GM12875 (cell line): ENCODE results near the gene SH2D2A.

ENCODE experiments used
- H3K4me3 ChIP-seq: one replicate; pipeline ENCODE4 v1.5.1; 2011; ENCODE audit warnings: low read depth, low read length, control low read depth
- TF ChIP-seq, protein P1 (sequence below): IDR thresholded peaks from 2 replicates; pipeline ENCODE4 v1.5.1; 2011; ENCODE audit warnings: low read depth, mild to moderate bottlenecking, control low read depth, inconsistent platforms, low read length, moderate library complexity, borderline replicate concordance; ENCODE audit not compliant: insufficient read depth

The SH2D2A gene

DNA sequence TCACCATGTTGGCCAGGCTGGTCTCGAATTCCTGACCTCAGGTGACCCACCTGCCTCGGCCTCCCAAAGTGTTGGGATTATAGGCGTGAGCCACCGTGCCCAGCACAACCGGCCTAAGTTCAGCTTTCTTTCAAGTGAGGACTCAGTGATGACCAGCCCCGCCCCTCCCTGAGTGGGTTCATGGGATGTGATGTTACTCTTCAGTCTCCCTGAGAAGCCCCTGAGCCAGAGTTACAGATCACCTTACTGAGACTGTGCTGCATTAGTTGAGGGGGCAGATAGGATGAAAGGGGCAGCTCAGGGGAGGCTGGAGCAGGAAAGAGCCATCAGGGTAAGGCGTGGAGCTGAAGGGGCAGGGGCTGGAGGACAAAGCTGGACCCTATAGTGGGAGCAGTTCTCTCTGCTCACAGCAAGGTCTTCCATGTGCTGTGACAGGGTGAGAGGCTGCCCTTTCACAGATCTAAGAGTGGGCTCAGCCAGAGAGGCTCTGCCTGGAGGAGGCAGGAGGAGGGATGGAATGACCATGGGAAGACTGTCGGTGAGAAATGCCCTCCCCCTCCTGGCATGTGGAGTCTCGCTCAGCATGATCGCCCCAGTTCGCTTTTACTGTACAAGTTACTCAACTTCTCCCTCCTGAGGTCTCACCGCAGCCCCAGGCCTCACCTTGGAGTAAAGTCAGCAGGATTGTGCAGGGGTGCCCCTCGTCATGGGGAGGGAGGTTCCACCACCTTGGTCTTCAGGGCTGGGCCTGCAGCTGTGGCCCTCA, 13.4 kb downstream of the SH2D2A start:
- H3K4me3 ChIP-seq = no peak overlapping the region
- TF ChIP-seq, protein P1, sequence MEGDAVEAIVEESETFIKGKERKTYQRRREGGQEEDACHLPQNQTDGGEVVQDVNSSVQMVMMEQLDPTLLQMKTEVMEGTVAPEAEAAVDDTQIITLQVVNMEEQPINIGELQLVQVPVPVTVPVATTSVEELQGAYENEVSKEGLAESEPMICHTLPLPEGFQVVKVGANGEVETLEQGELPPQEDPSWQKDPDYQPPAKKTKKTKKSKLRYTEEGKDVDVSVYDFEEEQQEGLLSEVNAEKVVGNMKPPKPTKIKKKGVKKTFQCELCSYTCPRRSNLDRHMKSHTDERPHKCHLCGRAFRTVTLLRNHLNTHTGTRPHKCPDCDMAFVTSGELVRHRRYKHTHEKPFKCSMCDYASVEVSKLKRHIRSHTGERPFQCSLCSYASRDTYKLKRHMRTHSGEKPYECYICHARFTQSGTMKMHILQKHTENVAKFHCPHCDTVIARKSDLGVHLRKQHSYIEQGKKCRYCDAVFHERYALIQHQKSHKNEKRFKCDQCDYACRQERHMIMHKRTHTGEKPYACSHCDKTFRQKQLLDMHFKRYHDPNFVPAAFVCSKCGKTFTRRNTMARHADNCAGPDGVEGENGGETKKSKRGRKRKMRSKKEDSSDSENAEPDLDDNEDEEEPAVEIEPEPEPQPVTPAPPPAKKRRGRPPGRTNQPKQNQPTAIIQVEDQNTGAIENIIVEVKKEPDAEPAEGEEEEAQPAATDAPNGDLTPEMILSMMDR = no peak

- TF ChIP-seq, protein P1 = no peak
- no peak overlapping the region for H3K4me3 ChIP-seq
These were observed 14.2 kb downstream of the SH2D2A start for GRCh38 chr1:156802421-156802935.

DNA sequence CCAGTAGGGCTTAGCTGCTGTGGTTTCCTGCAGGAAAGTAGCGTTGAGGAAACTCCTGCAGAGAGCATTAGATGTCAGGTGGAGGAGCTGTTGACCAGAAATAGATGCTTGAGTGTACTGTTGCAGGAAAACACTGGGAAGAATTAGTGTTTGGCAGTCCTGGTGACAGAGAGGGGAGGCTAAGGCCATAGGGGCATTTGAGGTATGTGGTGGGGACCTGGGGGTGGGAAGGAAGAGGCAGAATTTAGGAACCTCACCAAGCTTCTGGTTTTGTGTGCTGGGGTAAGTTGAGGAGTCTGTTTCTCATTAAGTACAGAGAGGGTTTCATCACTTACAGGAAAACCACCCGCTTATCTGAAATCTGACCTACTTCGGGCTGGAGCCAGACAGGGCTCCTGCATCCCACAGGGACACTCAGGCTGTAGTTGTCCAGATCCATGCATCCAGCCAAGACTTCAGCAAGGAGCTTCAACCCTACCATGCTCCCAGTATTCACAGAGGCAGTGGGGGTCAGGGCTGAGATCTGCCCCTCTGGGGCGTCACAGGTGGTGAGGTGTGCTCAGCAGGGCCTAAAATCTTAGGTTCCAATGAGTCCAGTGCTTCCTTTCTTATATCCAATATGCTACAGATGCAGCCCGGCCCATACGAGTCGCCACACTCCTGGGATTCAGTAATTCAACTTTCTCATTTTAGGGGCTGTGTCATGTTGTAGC, 15.1 kb downstream of the SH2D2A start:
- TF ChIP-seq, protein P1 = no peak

GRCh38 chr1:156797212-156797871, 19.3 kb downstream of the SH2D2A start:
- no peak overlapping the region for H3K4me3 ChIP-seq
- TF ChIP-seq, protein P1 = peak; percentile 71

More for the DNA sequence above, 15.1 kb downstream of the SH2D2A start:
- H3K4me3 ChIP-seq = no peak overlapping the region

DNA sequence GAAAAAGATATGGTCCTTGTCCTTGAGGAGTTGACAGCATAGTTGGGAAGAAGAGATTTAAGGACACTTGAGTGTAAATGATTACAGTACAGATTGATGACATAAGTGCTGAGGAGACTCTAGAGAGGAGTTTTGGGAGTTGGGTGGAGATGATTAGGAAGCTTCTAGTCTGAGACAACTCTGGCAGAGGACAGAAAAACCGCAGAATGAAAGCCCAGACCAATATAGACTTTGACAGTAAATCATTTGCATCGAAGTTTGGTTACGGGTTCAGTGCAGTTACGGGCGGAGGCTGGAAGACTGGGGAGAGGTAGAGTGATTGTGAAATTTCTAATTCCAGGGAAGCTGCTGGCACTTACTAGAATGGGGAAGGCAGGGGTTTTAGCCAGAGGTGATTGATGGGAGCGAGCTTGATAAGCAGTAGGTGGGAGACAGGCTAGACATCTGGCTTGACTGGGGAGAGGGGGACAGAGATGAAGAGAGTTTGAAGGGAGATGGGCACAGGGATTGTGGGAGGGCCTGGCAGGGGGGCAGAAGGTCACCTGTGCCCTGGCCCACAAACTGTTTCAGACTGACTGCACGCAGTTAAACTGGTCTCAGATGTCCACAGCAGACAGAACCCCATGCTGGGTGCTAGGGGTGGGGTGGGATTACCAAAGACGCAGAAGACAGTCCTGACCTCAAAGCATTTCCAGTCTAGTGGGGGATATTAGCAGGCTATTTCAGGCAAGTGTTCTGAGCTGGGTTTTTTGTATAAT, 20.1 kb downstream of the SH2D2A start:
- TF ChIP-seq, protein P1 = no peak

GRCh38 chr1:156795787-156796186, 20.9 kb downstream of the SH2D2A start:
- H3K4me3 ChIP-seq = no peak overlapping the region
- TF ChIP-seq, protein P1 = no peak

More for the DNA sequence above, 20.1 kb downstream of the SH2D2A start:
- no peak overlapping the region for H3K4me3 ChIP-seq
